Neural crest cell (in vitro differentiated cells): ENCODE data around the gene SMIM11. TPM values are rescaled to one million over a fixed set of nuclear protein-coding genes. Genes with fewer than 3 reads are reported as not detected.
"Not testable (repeated sequence)": the region's sequence is repeated elsewhere in the genome, so short reads cannot be mapped to it uniquely, and the experiment has no call there.

Experiments used
- DNase-seq: peaks from one replicate; pipeline ENCODE4 v3.0.0; 2021; ENCODE audit warnings: low read depth, mixed read lengths, low spot score
- H3K27ac Mint-ChIP-seq: one replicate; pipeline ENCODE4 v1.8.0; 2021; ENCODE audit warnings: mild to moderate bottlenecking, mixed read lengths; ENCODE audit not compliant: unreplicated experiment
- H3K27me3 Mint-ChIP-seq: 2 replicates; pipeline ENCODE4 v1.8.0; 2021; ENCODE audit warnings: low read depth, mild to moderate bottlenecking, mixed read lengths
- H3K36me3 Mint-ChIP-seq: 2 replicates; pipeline ENCODE4 v1.8.0; 2021; ENCODE audit warnings: low read depth, mild to moderate bottlenecking, mixed read lengths
- H3K4me1 Mint-ChIP-seq: 2 replicates; pipeline ENCODE4 v1.8.0; 2021; ENCODE audit warnings: mixed read lengths
- H3K4me3 Mint-ChIP-seq: one replicate; pipeline ENCODE4 v1.8.0; 2021; ENCODE audit warnings: mild to moderate bottlenecking, mixed read lengths
- H3K9me3 Mint-ChIP-seq: 2 replicates; pipeline ENCODE4 v1.8.0; 2021; ENCODE audit warnings: mixed read lengths
- long read RNA-seq: library from polyadenylated mRNA; unstranded; transcript quantifications from one replicate; pipeline ENCODE4 v2.0.0, GENCODE V29; 2020
- total RNA-seq: library from RNA; stranded (reverse); gene quantifications from 2 replicates; pipeline ENCODE4 v1.2.1, GENCODE V29; 2021
- TF ChIP-seq, protein P1 (sequence below): fragments of 200-600 bp; sonication (generic); conservative IDR thresholded peaks from 2 replicates; pipeline ENCODE4 v1.5.0; 2021; ENCODE audit warnings: antibody characterized with exemption, mild to moderate bottlenecking

SMIM11 gene, protein sequence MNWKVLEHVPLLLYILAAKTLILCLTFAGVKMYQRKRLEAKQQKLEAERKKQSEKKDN
- total RNA-seq: 16.7 and 17.0 TPM in 2 replicates
- long read RNA-seq, partial matches to known transcripts: 1 of 3 reads
- long read RNA-seq, other reads (novel, unspliced or antisense): 1 of 3 reads

DNA sequence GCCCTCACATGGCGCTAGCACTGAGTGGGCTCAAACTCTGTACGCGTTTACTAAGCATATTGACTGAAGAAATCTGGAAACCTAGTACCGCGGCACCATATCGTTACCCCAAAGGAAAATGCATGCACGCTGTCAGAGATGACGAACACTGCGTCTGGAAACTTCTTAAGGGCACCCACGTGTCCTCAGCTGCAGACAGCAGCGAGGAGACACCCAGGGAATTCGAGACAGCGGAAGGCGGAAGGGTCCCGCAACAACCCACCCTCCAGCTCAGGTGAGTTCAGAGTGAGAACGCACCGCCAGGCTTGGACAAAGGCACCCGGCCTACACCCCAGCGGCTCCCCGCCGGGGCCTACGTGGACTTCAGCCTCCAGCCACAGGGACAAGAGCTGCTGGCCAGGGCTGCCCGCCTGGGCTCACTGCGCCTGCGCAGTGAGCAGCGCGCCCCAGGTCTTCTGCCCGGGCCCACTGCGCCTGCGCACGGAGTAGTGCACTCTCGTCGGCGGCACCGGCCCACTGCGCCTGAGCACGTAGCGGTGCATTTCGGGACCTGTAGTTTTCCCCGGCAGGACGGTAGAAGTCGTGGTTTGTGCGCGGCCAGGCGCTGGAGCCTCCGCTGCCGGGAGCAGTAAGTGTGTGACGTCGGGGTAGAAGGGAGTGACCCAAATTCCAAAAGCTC, at the start of gene SMIM11:
Gene SMIM11 (plus strand): TSS at position 568 of the 679 bp plus-strand sequence. CDS start 3,998 bp downstream, outside the sequence.
- not testable (repeated sequence) for H3K4me1 Mint-ChIP-seq, H3K36me3 Mint-ChIP-seq, H3K4me3 Mint-ChIP-seq, H3K9me3 Mint-ChIP-seq, DNase-seq, H3K27ac Mint-ChIP-seq, H3K27me3 Mint-ChIP-seq

DNA sequence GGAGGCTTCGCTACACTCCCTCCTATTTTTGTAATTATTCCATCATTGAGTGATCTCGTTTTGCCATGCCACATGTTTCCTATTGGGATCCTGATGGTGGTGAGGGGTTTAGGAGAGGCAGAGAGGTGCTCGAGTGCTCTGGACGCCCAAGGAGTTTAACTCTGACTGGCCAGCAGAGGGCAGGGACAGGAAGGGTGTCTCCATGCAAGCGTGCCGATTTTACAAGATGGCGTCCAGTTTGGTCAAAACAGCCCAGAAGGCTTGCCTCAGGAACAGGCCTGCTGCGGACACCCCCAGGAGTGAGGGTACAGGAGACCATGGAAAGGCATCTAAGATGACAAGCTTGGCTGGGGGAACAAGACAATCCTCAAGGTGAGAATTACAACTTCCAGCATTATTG, 45.3 kb upstream of the SMIM11 start:
- no peaks in the 10 kb centered on the region for H3K27me3 Mint-ChIP-seq
- peaks cover 9% of the 10 kb centered on the region for H3K9me3 Mint-ChIP-seq
- H3K36me3 Mint-ChIP-seq: peaks cover 6% of the 10 kb centered on the region
- no peak overlapping the region for H3K4me3 Mint-ChIP-seq
- no peak for DNase-seq
- peaks cover 12% of the 10 kb centered on the region for H3K4me1 Mint-ChIP-seq
- H3K27ac Mint-ChIP-seq: no peak overlapping the region
- TF ChIP-seq, protein P1, sequence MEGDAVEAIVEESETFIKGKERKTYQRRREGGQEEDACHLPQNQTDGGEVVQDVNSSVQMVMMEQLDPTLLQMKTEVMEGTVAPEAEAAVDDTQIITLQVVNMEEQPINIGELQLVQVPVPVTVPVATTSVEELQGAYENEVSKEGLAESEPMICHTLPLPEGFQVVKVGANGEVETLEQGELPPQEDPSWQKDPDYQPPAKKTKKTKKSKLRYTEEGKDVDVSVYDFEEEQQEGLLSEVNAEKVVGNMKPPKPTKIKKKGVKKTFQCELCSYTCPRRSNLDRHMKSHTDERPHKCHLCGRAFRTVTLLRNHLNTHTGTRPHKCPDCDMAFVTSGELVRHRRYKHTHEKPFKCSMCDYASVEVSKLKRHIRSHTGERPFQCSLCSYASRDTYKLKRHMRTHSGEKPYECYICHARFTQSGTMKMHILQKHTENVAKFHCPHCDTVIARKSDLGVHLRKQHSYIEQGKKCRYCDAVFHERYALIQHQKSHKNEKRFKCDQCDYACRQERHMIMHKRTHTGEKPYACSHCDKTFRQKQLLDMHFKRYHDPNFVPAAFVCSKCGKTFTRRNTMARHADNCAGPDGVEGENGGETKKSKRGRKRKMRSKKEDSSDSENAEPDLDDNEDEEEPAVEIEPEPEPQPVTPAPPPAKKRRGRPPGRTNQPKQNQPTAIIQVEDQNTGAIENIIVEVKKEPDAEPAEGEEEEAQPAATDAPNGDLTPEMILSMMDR: no peak

DNA sequence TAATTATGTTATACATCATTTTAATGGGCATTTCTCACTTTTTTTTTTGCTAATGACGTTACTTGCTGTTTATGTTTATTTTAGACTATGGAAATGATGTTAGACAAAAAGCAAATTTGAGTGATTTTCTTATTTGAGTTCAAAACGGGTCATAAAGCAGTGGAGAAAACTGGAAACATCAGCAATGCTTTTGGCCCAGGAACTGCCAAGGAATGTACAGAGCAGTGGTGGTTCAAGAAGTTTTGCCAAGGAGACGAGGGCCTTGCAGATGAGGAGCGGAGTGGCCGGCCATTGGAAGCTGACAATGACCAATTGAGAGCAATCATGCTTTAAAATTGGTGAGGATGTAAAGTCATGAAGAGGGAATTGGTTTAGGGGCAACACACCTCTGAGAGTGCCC, 43.6 kb upstream of the SMIM11 start:
- peaks cover 15% of the 10 kb centered on the region for H3K4me1 Mint-ChIP-seq
- peaks cover 2% of the 10 kb centered on the region for H3K36me3 Mint-ChIP-seq
- TF ChIP-seq, protein P1: no peak
- H3K27me3 Mint-ChIP-seq: no peaks in the 10 kb centered on the region
- no peak overlapping the region for H3K27ac Mint-ChIP-seq
- no peak for DNase-seq
- H3K4me3 Mint-ChIP-seq: no peak overlapping the region
- peaks cover 7% of the 10 kb centered on the region for H3K9me3 Mint-ChIP-seq

DNA sequence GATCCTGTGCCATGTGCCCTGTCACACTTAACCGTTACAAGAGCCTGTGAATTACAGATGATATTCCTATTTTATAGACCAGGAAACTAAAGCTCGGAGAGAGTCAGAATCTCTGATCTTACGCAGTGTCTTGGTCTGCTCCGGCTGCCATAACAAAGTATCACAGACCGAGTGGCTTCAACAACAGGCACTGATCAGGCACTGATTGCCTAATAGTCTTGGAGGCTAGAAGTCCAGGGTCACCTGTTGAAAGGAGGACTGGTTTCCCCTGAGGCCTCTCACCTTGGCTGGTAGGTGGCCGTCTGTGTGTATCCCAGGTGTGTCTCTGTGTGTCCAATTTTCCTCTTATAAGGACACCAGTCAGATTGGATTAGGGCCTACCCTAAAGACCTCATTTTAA, 43.0 kb upstream of the SMIM11 start:
- peaks cover 2% of the 10 kb centered on the region for H3K36me3 Mint-ChIP-seq
- TF ChIP-seq, protein P1: no peak
- DNase-seq: no peak
- peaks cover 7% of the 10 kb centered on the region for H3K9me3 Mint-ChIP-seq
- H3K4me1 Mint-ChIP-seq: peaks cover 15% of the 10 kb centered on the region
- no peak overlapping the region for H3K4me3 Mint-ChIP-seq
- no peak overlapping the region for H3K27ac Mint-ChIP-seq
- no peaks in the 10 kb centered on the region for H3K27me3 Mint-ChIP-seq

DNA sequence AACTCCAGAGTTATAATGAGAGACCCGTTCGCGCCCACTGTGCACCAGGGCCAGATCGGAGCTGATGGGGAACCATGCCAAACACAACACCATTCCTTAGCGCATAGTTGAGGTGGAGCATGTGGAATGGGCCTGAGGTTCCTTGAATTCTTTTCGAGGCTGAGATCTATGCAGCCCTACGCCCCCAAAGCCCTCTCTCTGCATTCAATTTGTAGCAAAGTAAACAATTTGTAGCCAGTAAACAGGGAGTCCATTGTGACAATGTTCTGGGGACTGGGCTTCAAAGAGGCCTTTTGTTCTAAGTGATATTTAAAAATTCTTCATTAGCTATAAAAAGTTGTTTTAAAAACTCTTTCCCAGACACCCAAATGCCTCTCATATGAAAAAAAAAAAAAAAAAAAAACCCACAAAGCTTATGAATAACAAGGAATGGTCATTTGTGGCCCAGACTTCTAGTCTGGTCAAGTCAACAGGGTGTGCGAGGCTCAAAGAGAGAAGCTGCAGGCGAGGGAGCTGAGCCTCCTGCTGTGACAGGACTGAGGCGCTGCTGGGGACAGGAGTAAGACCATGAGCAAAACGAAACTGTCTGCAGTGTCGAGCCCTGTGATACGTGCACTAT, 42.1 kb upstream of the SMIM11 start:
- Mint-ChIP-seq H3K36me3 (peaks cover 2% of the 10 kb centered on the region), H3K9me3 (peaks cover 7% of the 10 kb centered on the region), H3K27me3 (no peaks in the 10 kb centered on the region), H3K27ac (peak overlapping the region; percentile 54), H3K4me1 (peaks cover 15% of the 10 kb centered on the region), H3K4me3 (no peak overlapping the region)
- DNase-seq: no peak
- TF ChIP-seq, protein P1: no peak

DNA sequence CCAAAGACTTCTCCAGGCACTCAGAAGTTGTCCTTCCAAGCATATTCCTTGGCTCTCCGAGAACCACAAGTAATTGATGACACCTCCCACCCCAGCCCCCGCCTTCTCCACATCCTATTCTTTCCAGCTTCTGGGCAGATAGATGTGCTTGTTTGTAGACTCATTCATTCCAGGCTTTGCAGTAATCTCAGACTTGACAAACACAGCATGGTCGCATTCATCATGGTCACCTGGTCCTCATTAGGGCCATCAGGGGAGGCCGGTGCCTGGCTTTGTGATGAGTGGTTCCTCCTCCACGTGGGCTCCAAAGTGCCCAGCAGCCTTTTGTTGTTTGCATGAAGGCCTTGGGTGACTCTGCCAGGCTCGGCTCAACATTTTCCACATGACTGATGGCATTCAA, 40.0 kb upstream of the SMIM11 start:
- no peaks in the 10 kb centered on the region for H3K9me3 Mint-ChIP-seq
- TF ChIP-seq, protein P1: no peak
- no peak overlapping the region for H3K4me3 Mint-ChIP-seq
- no peak overlapping the region for H3K27ac Mint-ChIP-seq
- DNase-seq: no peak
- peaks cover 15% of the 10 kb centered on the region for H3K4me1 Mint-ChIP-seq
- no peaks in the 10 kb centered on the region for H3K27me3 Mint-ChIP-seq
- H3K36me3 Mint-ChIP-seq: no peaks in the 10 kb centered on the region
